ENCODE results near the gene DOK3.

DNA sequence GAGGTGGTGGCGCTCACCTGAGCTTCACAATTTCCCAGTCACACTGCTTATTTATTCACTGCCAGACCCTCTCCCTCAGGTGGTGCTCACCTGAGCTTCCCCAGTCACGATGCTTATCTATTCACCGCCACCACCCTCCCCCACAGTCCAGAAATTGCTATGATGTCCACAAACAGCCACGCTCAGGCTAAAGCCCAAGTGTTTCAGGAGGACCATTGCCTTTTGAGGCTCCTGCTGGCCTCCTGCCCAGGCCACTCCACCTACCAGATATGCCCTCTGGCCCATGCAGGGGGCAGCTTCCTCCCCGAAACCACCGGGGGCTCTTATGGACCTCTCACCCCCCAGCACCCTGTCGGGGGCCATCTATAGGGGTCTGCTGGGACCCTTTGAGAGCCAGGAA lies 16.8 kb downstream of the DOK3 start:
- TF ChIP-seq, protein P1, sequence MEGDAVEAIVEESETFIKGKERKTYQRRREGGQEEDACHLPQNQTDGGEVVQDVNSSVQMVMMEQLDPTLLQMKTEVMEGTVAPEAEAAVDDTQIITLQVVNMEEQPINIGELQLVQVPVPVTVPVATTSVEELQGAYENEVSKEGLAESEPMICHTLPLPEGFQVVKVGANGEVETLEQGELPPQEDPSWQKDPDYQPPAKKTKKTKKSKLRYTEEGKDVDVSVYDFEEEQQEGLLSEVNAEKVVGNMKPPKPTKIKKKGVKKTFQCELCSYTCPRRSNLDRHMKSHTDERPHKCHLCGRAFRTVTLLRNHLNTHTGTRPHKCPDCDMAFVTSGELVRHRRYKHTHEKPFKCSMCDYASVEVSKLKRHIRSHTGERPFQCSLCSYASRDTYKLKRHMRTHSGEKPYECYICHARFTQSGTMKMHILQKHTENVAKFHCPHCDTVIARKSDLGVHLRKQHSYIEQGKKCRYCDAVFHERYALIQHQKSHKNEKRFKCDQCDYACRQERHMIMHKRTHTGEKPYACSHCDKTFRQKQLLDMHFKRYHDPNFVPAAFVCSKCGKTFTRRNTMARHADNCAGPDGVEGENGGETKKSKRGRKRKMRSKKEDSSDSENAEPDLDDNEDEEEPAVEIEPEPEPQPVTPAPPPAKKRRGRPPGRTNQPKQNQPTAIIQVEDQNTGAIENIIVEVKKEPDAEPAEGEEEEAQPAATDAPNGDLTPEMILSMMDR (IDR thresholded peaks at IDR 0.05) = no peak
- TF ChIP-seq USF2 (IDR thresholded peaks at IDR 0.05) (no peak), CEBPB (IDR thresholded peaks at IDR 0.05) (no peak), RCOR1 (IDR thresholded peaks at IDR 0.05; ENCODE audit: low read depth, low read length) (no peak), JUNB (IDR thresholded peaks at IDR 0.05) (no peak), POLR2AphosphoS2 (conservative IDR thresholded peaks at IDR 0.05; ENCODE audit: low read length) (no peak), POLR2A (IDR thresholded peaks at IDR 0.05; ENCODE audit: low read length) (no peak)

All from A549 (cell line).